Endodermal cell (in vitro differentiated cells): ENCODE measurements around the gene GRIK4. TPM values are rescaled to one million over a fixed set of nuclear protein-coding genes. Genes with fewer than 3 reads are reported as not detected.

Source experiments
- DNase-seq: peaks from one replicate; pipeline ENCODE4 v3.0.0-alpha.2; 2017
- H3K27ac ChIP-seq: 2 replicates; pipeline ENCODE4 v1.5.1; 2013; ENCODE audit warnings: mild to moderate bottlenecking, low read depth, low read length, moderate library complexity
- H3K27me3 ChIP-seq: 2 replicates; pipeline ENCODE4 v1.6.1; 2013; ENCODE audit warnings: mild to moderate bottlenecking, low read length, moderate library complexity; ENCODE audit not compliant: insufficient read depth, control insufficient read depth, poor library complexity, severe bottlenecking
- H3K36me3 ChIP-seq: 2 replicates; pipeline ENCODE4 v1.7.0; 2013; ENCODE audit warnings: mild to moderate bottlenecking, low read length, moderate library complexity; ENCODE audit not compliant: control insufficient read depth, insufficient read depth
- H3K4me1 ChIP-seq: one replicate; pipeline ENCODE4 v1.7.0; 2013; ENCODE audit warnings: low read length; ENCODE audit not compliant: control insufficient read depth, insufficient read depth
- H3K4me3 ChIP-seq: 2 replicates; pipeline ENCODE4 v1.5.1; 2013; ENCODE audit warnings: mild to moderate bottlenecking, low read length, moderate library complexity
- H3K9ac ChIP-seq: 2 replicates; pipeline ENCODE4 v1.6.1; 2013; ENCODE audit warnings: mild to moderate bottlenecking, low read length, moderate library complexity; ENCODE audit not compliant: poor library complexity, severe bottlenecking; ENCODE audit errors: extremely low read depth
- H3K9me3 ChIP-seq: 2 replicates; pipeline ENCODE4 v1.6.1; 2013; ENCODE audit warnings: mild to moderate bottlenecking, low read length, moderate library complexity; ENCODE audit not compliant: control insufficient read depth
- H3K27ac Mint-ChIP-seq: 2 replicates; pipeline ENCODE4 v1.8.0; 2020; ENCODE audit warnings: mixed read lengths
- H3K27me3 Mint-ChIP-seq: 2 replicates; pipeline ENCODE4 v1.8.0; 2021; ENCODE audit warnings: mild to moderate bottlenecking, mixed read lengths; ENCODE audit not compliant: insufficient read depth
- H3K36me3 Mint-ChIP-seq: 2 replicates; pipeline ENCODE4 v1.8.0; 2020; ENCODE audit warnings: low read depth, mixed read lengths
- H3K4me1 Mint-ChIP-seq: 2 replicates; pipeline ENCODE4 v1.8.0; 2020; ENCODE audit warnings: mixed read lengths
- H3K4me3 Mint-ChIP-seq: 2 replicates; pipeline ENCODE4 v1.8.0; 2020; ENCODE audit warnings: mild to moderate bottlenecking, moderate library complexity, mixed read lengths
- H3K9me3 Mint-ChIP-seq: 2 replicates; pipeline ENCODE4 v1.8.0; 2020; ENCODE audit warnings: mild to moderate bottlenecking, mixed read lengths
- CTCF ChIP-seq: fragments of 200-600 bp; sonication (generic); conservative IDR thresholded peaks from 2 replicates; pipeline ENCODE4 v1.5.0; 2021; ENCODE audit warnings: antibody characterized with exemption, mild to moderate bottlenecking
- WGBS, 2 experiments: methylation state at CpG; one replicate each; pipeline versions ENCODE4 v1.1.5 to v1.1.7; 2013; ENCODE audit warnings: missing lambda C conversion rate in 2 of 2, mixed read lengths in 1 of 2; ENCODE audit not compliant: insufficient coverage in 1 of 2, insufficient read length in 1 of 2; 5-methylcytosine and 5-hydroxymethylcytosine counted together
- total RNA-seq, 2 donors: library from RNA; stranded (reverse); fragmentation: NEBNext Ultra II Directional in 1 of 2; extraction: Animal tissue kit (Norgen Biotek cat#: 25700) in 1 of 2; gene quantifications; 2 replicates in 1 of 2; 3 replicates in 1 of 2; pipeline ENCODE4 v1.2.1, GENCODE V29; 2021

Gene GRIK4
- total RNA-seq, 2 donors from 2014 or later = 1.7 to 3.5 TPM

DNA sequence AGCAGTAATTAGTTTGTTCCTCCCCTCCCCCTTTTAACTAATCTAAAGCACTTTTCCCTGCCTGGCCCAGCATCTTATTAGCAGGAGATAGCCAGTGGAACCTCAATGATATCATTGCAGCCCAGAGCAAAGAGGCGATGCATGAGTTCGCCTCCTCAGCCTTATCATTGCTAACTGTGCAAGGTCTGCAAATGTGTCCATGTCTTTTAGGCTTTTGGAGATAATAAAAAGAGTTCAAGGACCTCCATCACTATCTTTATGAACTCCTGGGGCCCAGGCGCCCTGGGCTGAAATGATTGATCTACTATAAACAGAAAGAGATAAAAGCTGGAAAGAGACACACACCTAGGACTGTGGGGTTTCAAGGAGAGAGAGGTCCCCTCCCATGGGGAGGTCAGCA is 388.2 kb downstream of the GRIK4 start:
- no peak for DNase-seq
- peaks cover 13% of the 10 kb centered on the region for H3K27me3 ChIP-seq
- Mint-ChIP-seq H3K9me3 (no peaks in the 10 kb centered on the region), H3K27ac (no peak overlapping the region), H3K4me3 (no peak overlapping the region), H3K27me3 (peaks cover 22% of the 10 kb centered on the region), H3K4me1 (peaks cover 21% of the 10 kb centered on the region), H3K36me3 (no peaks in the 10 kb centered on the region)
- 89 to 94% methylated on average over 2 to 3 of the region's 3 CpGs for WGBS, 2 experiments
- no peak for TF ChIP-seq CTCF
- no peaks in the 10 kb centered on the region for H3K9me3 ChIP-seq
- peaks cover 9% of the 10 kb centered on the region for H3K4me1 ChIP-seq
- no peak overlapping the region for H3K27ac ChIP-seq
- no peak overlapping the region for H3K9ac ChIP-seq
- no peak overlapping the region for H3K4me3 ChIP-seq
- H3K36me3 ChIP-seq = no peaks in the 10 kb centered on the region

DNA sequence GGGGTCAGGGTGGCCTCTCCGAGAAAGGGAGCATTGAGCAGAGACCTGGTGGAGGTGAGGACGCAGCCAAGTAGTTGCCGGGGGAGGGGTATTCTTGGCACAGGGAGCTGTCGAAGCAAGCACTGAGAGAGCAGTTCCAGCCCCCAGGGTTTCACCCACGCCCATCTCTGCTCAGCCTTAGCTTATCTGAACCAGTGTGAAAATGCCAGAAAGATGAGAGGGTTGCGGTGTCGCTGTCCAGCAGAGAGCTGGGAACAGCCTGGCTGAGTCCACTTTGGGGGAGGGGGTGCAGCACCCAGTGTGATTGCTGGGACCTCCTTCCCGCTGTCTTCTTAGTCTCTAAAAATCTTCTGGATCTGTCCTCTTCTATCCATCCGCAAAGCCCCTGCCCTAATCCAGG is 389.1 kb downstream of the GRIK4 start:
- H3K36me3 Mint-ChIP-seq = no peaks in the 10 kb centered on the region
- peaks cover 21% of the 10 kb centered on the region for H3K4me1 Mint-ChIP-seq
- no peaks in the 10 kb centered on the region for H3K9me3 Mint-ChIP-seq
- no peak for TF ChIP-seq CTCF
- H3K9ac ChIP-seq = no peak overlapping the region
- H3K4me3 Mint-ChIP-seq = no peak overlapping the region
- H3K27ac ChIP-seq = no peak overlapping the region
- 59 to 66% methylated on average over 4 to 9 of the region's 9 CpGs for whole genome bisulfite sequencing, 2 experiments
- no peaks in the 10 kb centered on the region for H3K9me3 ChIP-seq
- peaks cover 16% of the 10 kb centered on the region for H3K27me3 ChIP-seq
- no peak overlapping the region for H3K4me3 ChIP-seq
- peaks cover 9% of the 10 kb centered on the region for H3K4me1 ChIP-seq
- peak; percentile 79 for DNase-seq
- no peak overlapping the region for H3K27ac Mint-ChIP-seq
- H3K27me3 Mint-ChIP-seq = peaks cover 14% of the 10 kb centered on the region
- no peaks in the 10 kb centered on the region for H3K36me3 ChIP-seq

DNA sequence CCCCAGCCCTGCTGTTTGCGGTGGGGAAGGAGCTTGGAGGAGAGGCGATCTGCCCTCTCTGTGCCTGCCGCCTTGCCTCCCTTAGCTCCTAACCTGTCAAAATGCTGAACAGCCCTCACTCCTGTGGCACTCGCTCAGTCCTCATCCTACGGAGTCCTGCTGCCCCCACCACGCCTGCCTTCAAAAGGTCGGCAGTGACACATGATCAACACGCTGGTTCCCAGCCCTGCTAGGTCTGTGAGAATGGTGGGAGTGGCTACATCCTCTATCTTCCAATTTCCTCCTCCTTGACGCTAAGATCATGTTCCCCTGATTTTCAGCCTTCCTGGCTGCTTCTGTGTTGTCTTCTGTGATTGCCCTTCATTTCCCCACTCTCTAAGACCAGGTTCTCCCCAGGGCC is 392.1 kb downstream of the GRIK4 start:
- Mint-ChIP-seq H3K4me1 (peaks cover 20% of the 10 kb centered on the region), H3K27me3 (peaks cover 9% of the 10 kb centered on the region), H3K9me3 (no peaks in the 10 kb centered on the region), H3K4me3 (no peak overlapping the region), H3K27ac (no peak overlapping the region), H3K36me3 (no peaks in the 10 kb centered on the region)
- no peak for DNase-seq
- no peak overlapping the region for H3K4me3 ChIP-seq
- no peak overlapping the region for H3K9ac ChIP-seq
- H3K27ac ChIP-seq = no peak overlapping the region
- peaks cover 11% of the 10 kb centered on the region for H3K4me1 ChIP-seq
- TF ChIP-seq CTCF = no peak
- no peaks in the 10 kb centered on the region for H3K9me3 ChIP-seq
- no peaks in the 10 kb centered on the region for H3K36me3 ChIP-seq
- 85 to 88% methylated on average over 4 to 9 of the region's 9 CpGs for WGBS, 2 experiments
- peaks cover 16% of the 10 kb centered on the region for H3K27me3 ChIP-seq
